Measurements from ENCODE around the gene SERPINC1. TPM values are rescaled to one million over a fixed set of nuclear protein-coding genes. Genes with fewer than 3 reads are reported as not detected.

SERPINC1 gene
- total and polyA plus RNA-seq, 2 of the 13 experiments (the other 11 are each of a cell fraction or from before 2014, with no cell fraction given) = 142 to 205 TPM

- peak; percentile 72 to 76 for TF ChIP-seq MAFK (conservative IDR thresholded peaks at IDR 0.05 in 1 of 2, IDR thresholded peaks at IDR 0.05 in 1 of 2; ENCODE audit: low read length in 2 of 2)
- TF ChIP-seq NFE2L2 (IDR thresholded peaks at IDR 0.05; ENCODE audit: low read length) = peak; percentile 59; the same call in 1 of the 2 replicates
- no peak for TF ChIP-seq CSRNP2 (CRISPR knock-in tag; conservative IDR thresholded peaks at IDR 0.05; ENCODE audit: low read depth)
- TF ChIP-seq ZNF720 (CRISPR knock-in tag; IDR thresholded peaks at IDR 0.05) = no peak
- peak; percentile 16; the same call in 1 of the 2 replicates for TF ChIP-seq SAP130 (CRISPR knock-in tag; IDR thresholded peaks at IDR 0.05; ENCODE audit: low read depth)
- TF ChIP-seq CBFB (CRISPR knock-in tag; IDR thresholded peaks at IDR 0.05) = no peak
- TF ChIP-seq ZBTB14 (CRISPR knock-in tag; IDR thresholded peaks at IDR 0.05) = no peak
- no peak for TF ChIP-seq SMAD3 (CRISPR knock-in tag; IDR thresholded peaks at IDR 0.05)
- TF ChIP-seq ZNF503 (CRISPR knock-in tag; IDR thresholded peaks at IDR 0.05) = no peak
- no peak for TF ChIP-seq SP2 (CRISPR knock-in tag; IDR thresholded peaks at IDR 0.05)
- no peak for TF ChIP-seq TOE1 (CRISPR knock-in tag; IDR thresholded peaks at IDR 0.05)
- no peak for TF ChIP-seq ELK4 (CRISPR knock-in tag; IDR thresholded peaks at IDR 0.05; ENCODE audit: borderline replicate concordance)
- no peak for TF ChIP-seq MAZ (IDR thresholded peaks at IDR 0.05; ENCODE audit: borderline replicate concordance, low read depth, low read length)
- TF ChIP-seq MAZ (CRISPR knock-in tag; IDR thresholded peaks at IDR 0.05; ENCODE audit: low read depth) = no peak
- TF ChIP-seq TRIM22 (IDR thresholded peaks at IDR 0.05) = no peak
- no peak for TF ChIP-seq U2AF2 (IDR thresholded peaks at IDR 0.05; ENCODE audit: low read depth, low read length)
- no peak for TF ChIP-seq MXD4 (CRISPR knock-in tag; IDR thresholded peaks at IDR 0.05)
- no peak for TF ChIP-seq ZNF562 (CRISPR knock-in tag; IDR thresholded peaks at IDR 0.05; ENCODE audit: borderline replicate concordance)
- TF ChIP-seq ZNF281 (CRISPR knock-in tag; IDR thresholded peaks at IDR 0.05; ENCODE audit: borderline replicate concordance) = no peak
These were observed 8.4 kb upstream of the SERPINC1 start (continued) for GRCh38 chr1:173925306-173926242.

All from HepG2 (cell line).